ENCODE results near the gene PRSS12. TPM values are rescaled to one million over a fixed set of nuclear protein-coding genes. Genes with fewer than 3 reads are reported as not detected.

PRSS12 gene
- polyA plus RNA-seq (2012; rRNA removed) = 134 and 137 TPM in 2 replicates
- polyA plus RNA-seq (2012; cell fraction: cytosol; rRNA removed) = 177 and 193 TPM in 2 replicates
- polyA plus RNA-seq (2012; cell fraction: nucleus; rRNA removed) = 101 and 180 TPM in 2 replicates

GRCh38 chr4:118352843-118353533, at the start of gene PRSS12:
Gene PRSS12, minus strand, starts transcription at chr4:118353003. Its CDS starts 283 bp downstream, at chr4:118352720.
- peak within 1 kb of the TSS; percentile 70 to 77 for H3K4me3 ChIP-seq (ENCODE audit: low read depth in 2 of 2, low read length in 1 of 2)
- H3K9ac ChIP-seq = peak within 1 kb of the TSS; percentile 64
- no peaks in the 10 kb centered on the region for H3K27me3 ChIP-seq (ENCODE audit: insufficient read depth)
- DNase-seq = peak; percentile 96
- peaks cover 26% of the 10 kb centered on the region for H3F3A ChIP-seq (replicated peaks; ENCODE audit: insufficient read depth)
- no peaks in the 10 kb centered on the region for H3K9me2 ChIP-seq
- peaks cover 47% of the 10 kb centered on the region for H3K79me2 ChIP-seq (ENCODE audit: insufficient read depth)
- H3K27ac ChIP-seq (ENCODE audit: low read depth in 2 of 2, low read length in 1 of 2) = peak within 1 kb of the TSS; percentile 11 to 57
- H3K36me3 ChIP-seq (replicated peaks in 1 of 2; ENCODE audit: control insufficient read depth in 1 of 2, insufficient read depth in 2 of 2, low read length in 1 of 2) = no peaks in the 10 kb centered on the region
- no peaks in the 10 kb centered on the region for H4K20me1 ChIP-seq (ENCODE audit: insufficient read depth)
- no peaks in the 10 kb centered on the region for H3K9me3 ChIP-seq
- WGBS (ENCODE audit: low lambda C conversion rate) = 14% methylated on average over 14 of the region's 59 CpGs
- ChIA-PET CTCF (interaction anchor here (0.5 to 5.9 kb wide), 37 partner anchors 10 to 152 kb away, joined by 3 to 102 read pairs (median 5); no protein-coding TSS in a partner anchor), POLR2A (interaction anchor here (0.6 to 2.1 kb wide), 5 partner anchors 10 to 1714 kb away, joined by 3 to 8 read pairs (median 4); no protein-coding TSS in a partner anchor)
- peak within 1 kb of the TSS; percentile 78 for H3K4me2 ChIP-seq
- H3K4me1 ChIP-seq (ENCODE audit: control insufficient read depth in 1 of 2, insufficient read depth in 2 of 2, low read depth in 1 of 2, low read length in 1 of 2) = peaks cover 6 to 12% of the 10 kb centered on the region in 2 experiments; a peak in 2 of 4 replicates
- H2AFZ ChIP-seq (ENCODE audit: low read depth) = peak within 1 kb of the TSS; percentile 94
- TF ChIP-seq TAF1 (IDR thresholded peaks at IDR 0.05; ENCODE audit: borderline replicate concordance, low read depth, low read length) (peak; percentile 68; the same call in 1 of the 2 replicates), NRF1 (IDR thresholded peaks at IDR 0.05; ENCODE audit: low read depth, low read length) (no peak), ELF1 (IDR thresholded peaks at IDR 0.05) (no peak), TCF12 (IDR thresholded peaks at IDR 0.05) (peak; percentile 33; the same call in 1 of the 2 replicates), NFIC (IDR thresholded peaks at IDR 0.05; ENCODE audit: borderline replicate concordance) (peak; percentile 53; the same call in 1 of the 2 replicates), SMC3 (IDR thresholded peaks at IDR 0.05; ENCODE audit: low read depth, low read length) (peak; percentile 84), RAD21 (IDR thresholded peaks at IDR 0.05; ENCODE audit: low read length) (peak; percentile 60), EZH2phosphoT487 (IDR thresholded peaks at IDR 0.05; ENCODE audit: borderline replicate concordance, low read depth) (no peak), TEAD4 (IDR thresholded peaks at IDR 0.05; ENCODE audit: borderline replicate concordance, insufficient read depth) (0 out of 2 replicates have a peak, but pooled peaks have one; percentile 19), USF1 (IDR thresholded peaks at IDR 0.05; ENCODE audit: borderline replicate concordance, low read depth) (no peak), EP300 (IDR thresholded peaks at IDR 0.05; ENCODE audit: borderline replicate concordance in 1 of 2, low read depth in 1 of 2, low read length in 1 of 2) (no peak), GATA2 (CRISPR knock-in tag; IDR thresholded peaks at IDR 0.05) (no peak), CHD2 (IDR thresholded peaks at IDR 0.05; ENCODE audit: low read length, partially characterized antibody) (peak; percentile 57), RCOR1 (IDR thresholded peaks at IDR 0.05; ENCODE audit: low read length) (peak; percentile 36; the same call in 1 of the 2 replicates), PBX3 (IDR thresholded peaks at IDR 0.05) (peak; percentile 19; the same call in 1 of the 2 replicates), FOSL2 (IDR thresholded peaks at IDR 0.05; ENCODE audit: borderline replicate concordance, low read depth) (no peak), FOXM1 (IDR thresholded peaks at IDR 0.05; ENCODE audit: low read depth) (peak; percentile 43; the same call in 1 of the 2 replicates), JUND (IDR thresholded peaks at IDR 0.05) (no peak), MXI1 (IDR thresholded peaks at IDR 0.05; ENCODE audit: low read depth, low read length) (peak; percentile 72; the same call in 1 of the 2 replicates), SIN3A (IDR thresholded peaks at IDR 0.05; ENCODE audit: borderline replicate concordance, low read depth, low read length) (0 out of 2 replicates have a peak, but pooled peaks have one; percentile 18), POLR2AphosphoS5 (IDR thresholded peaks at IDR 0.05; ENCODE audit: low read depth, low read length) (no peak; the same call in none of the 2 replicates)
- TF ChIP-seq, protein P1, sequence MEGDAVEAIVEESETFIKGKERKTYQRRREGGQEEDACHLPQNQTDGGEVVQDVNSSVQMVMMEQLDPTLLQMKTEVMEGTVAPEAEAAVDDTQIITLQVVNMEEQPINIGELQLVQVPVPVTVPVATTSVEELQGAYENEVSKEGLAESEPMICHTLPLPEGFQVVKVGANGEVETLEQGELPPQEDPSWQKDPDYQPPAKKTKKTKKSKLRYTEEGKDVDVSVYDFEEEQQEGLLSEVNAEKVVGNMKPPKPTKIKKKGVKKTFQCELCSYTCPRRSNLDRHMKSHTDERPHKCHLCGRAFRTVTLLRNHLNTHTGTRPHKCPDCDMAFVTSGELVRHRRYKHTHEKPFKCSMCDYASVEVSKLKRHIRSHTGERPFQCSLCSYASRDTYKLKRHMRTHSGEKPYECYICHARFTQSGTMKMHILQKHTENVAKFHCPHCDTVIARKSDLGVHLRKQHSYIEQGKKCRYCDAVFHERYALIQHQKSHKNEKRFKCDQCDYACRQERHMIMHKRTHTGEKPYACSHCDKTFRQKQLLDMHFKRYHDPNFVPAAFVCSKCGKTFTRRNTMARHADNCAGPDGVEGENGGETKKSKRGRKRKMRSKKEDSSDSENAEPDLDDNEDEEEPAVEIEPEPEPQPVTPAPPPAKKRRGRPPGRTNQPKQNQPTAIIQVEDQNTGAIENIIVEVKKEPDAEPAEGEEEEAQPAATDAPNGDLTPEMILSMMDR (IDR thresholded peaks at IDR 0.05) = peak; percentile 70
- TF ChIP-seq, protein P2, sequence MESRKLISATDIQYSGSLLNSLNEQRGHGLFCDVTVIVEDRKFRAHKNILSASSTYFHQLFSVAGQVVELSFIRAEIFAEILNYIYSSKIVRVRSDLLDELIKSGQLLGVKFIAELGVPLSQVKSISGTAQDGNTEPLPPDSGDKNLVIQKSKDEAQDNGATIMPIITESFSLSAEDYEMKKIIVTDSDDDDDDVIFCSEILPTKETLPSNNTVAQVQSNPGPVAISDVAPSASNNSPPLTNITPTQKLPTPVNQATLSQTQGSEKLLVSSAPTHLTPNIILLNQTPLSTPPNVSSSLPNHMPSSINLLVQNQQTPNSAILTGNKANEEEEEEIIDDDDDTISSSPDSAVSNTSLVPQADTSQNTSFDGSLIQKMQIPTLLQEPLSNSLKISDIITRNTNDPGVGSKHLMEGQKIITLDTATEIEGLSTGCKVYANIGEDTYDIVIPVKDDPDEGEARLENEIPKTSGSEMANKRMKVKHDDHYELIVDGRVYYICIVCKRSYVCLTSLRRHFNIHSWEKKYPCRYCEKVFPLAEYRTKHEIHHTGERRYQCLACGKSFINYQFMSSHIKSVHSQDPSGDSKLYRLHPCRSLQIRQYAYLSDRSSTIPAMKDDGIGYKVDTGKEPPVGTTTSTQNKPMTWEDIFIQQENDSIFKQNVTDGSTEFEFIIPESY (IDR thresholded peaks at IDR 0.05; ENCODE audit: borderline replicate concordance, low read depth) = 0 out of 2 replicates have a peak, but pooled peaks have one; percentile 36
- TF ChIP-seq, protein P3, sequence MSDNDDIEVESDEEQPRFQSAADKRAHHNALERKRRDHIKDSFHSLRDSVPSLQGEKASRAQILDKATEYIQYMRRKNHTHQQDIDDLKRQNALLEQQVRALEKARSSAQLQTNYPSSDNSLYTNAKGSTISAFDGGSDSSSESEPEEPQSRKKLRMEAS (IDR thresholded peaks at IDR 0.05; ENCODE audit: low read depth) = peak; percentile 76
